ENCODE results near the gene CACNG3. TPM values are rescaled to one million over a fixed set of nuclear protein-coding genes. Genes with fewer than 3 reads are reported as not detected.
"Not testable (repeated sequence)": the region's sequence is repeated elsewhere in the genome, so short reads cannot be mapped to it uniquely, and the experiment has no call there.

CACNG3 gene
- total RNA-seq, 2 donors from 2014 or later: not detected

- no peaks in the 10 kb centered on the region for H3K4me1 ChIP-seq (replicated peaks)
- WGBS: 76% methylated on average over 10 of the region's 10 CpGs
- H3K9me3 ChIP-seq: no peaks in the 10 kb centered on the region
- TF ChIP-seq CTCF (IDR thresholded peaks at IDR 0.05) (no peak), POLR2A (IDR thresholded peaks at IDR 0.05) (no peak), POLR2AphosphoS5 (IDR thresholded peaks at IDR 0.05) (no peak)
- no peaks in the 10 kb centered on the region for H3K36me3 ChIP-seq
- no peak overlapping the region for H3K4me3 ChIP-seq
- intact Hi-C loops (cut with DNase I): no loop called here
- H3K27ac ChIP-seq: no peak overlapping the region
- no peak for DNase-seq (ENCODE audit: low spot score)
- no peaks in the 10 kb centered on the region for H3K27me3 ChIP-seq (replicated peaks; ENCODE audit: insufficient read depth)
Observed at GRCh38 chr16:24332582-24333090, 76.5 kb downstream of the CACNG3 start.

GRCh38 chr16:24336491-24336890 lies 80.4 kb downstream of the CACNG3 start:
- intact Hi-C loops (cut with DNase I): no loop called here
- TF ChIP-seq POLR2A (IDR thresholded peaks at IDR 0.05) (no peak), CTCF (IDR thresholded peaks at IDR 0.05) (no peak), POLR2AphosphoS5 (IDR thresholded peaks at IDR 0.05) (no peak)
- Histone ChIP-seq H3K4me3 (no peak overlapping the region), H3K27ac (no peak overlapping the region), H3K9me3 (no peaks in the 10 kb centered on the region), H3K27me3 (replicated peaks; ENCODE audit: insufficient read depth) (no peaks in the 10 kb centered on the region), H3K36me3 (no peaks in the 10 kb centered on the region), H3K4me1 (replicated peaks) (no peaks in the 10 kb centered on the region)
- 79% methylated on average over 3 of the region's 3 CpGs for WGBS
- no peak for DNase-seq (ENCODE audit: low spot score)

GRCh38 chr16:24337013-24337412 lies 80.9 kb downstream of the CACNG3 start:
- no peak for DNase-seq (ENCODE audit: low spot score)
- no peaks in the 10 kb centered on the region for H3K4me1 ChIP-seq (replicated peaks)
- H3K27ac ChIP-seq: no peak overlapping the region
- no peaks in the 10 kb centered on the region for H3K9me3 ChIP-seq
- WGBS: 79% methylated on average over 4 of the region's 4 CpGs
- TF ChIP-seq POLR2AphosphoS5 (IDR thresholded peaks at IDR 0.05): no peak
- no peak for TF ChIP-seq CTCF (IDR thresholded peaks at IDR 0.05)
- TF ChIP-seq POLR2A (IDR thresholded peaks at IDR 0.05): no peak
- intact Hi-C loops (cut with DNase I): no loop called here
- H3K27me3 ChIP-seq (replicated peaks; ENCODE audit: insufficient read depth): no peaks in the 10 kb centered on the region
- H3K4me3 ChIP-seq: no peak overlapping the region
- H3K36me3 ChIP-seq: no peaks in the 10 kb centered on the region

GRCh38 chr16:24343829-24344228 lies 87.7 kb downstream of the CACNG3 start:
- H3K9me3 ChIP-seq; H3K27me3 ChIP-seq (replicated peaks; ENCODE audit: insufficient read depth); H3K36me3 ChIP-seq; DNase-seq (ENCODE audit: low spot score); H3K4me1 ChIP-seq (replicated peaks); H3K27ac ChIP-seq; intact Hi-C loops (cut with DNase I); H3K4me3 ChIP-seq: not testable (repeated sequence)
- 52% methylated on average over 11 of the region's 11 CpGs for WGBS

- intact Hi-C loops (cut with DNase I): no loop called here
- DNase-seq (ENCODE audit: low spot score): no peak
- WGBS: 59% methylated on average over 2 of the region's 2 CpGs
Observed at GRCh38 chr16:24344784-24345183, 88.6 kb downstream of the CACNG3 start.

More at GRCh38 chr16:24344784-24345183, 88.6 kb downstream of the CACNG3 start:
- TF ChIP-seq POLR2A (IDR thresholded peaks at IDR 0.05) (no peak), CTCF (IDR thresholded peaks at IDR 0.05) (no peak), POLR2AphosphoS5 (IDR thresholded peaks at IDR 0.05) (no peak)
- H3K36me3 ChIP-seq: no peaks in the 10 kb centered on the region
- no peak overlapping the region for H3K4me3 ChIP-seq
- no peak overlapping the region for H3K27ac ChIP-seq
- no peaks in the 10 kb centered on the region for H3K9me3 ChIP-seq
- H3K27me3 ChIP-seq (replicated peaks; ENCODE audit: insufficient read depth): no peaks in the 10 kb centered on the region
- H3K4me1 ChIP-seq (replicated peaks): no peaks in the 10 kb centered on the region
